Activated naive CD8-positive, alpha-beta T cell (primary cell): ENCODE results near the gene LRP5.
"Not testable (repeated sequence)": the region's sequence is repeated elsewhere in the genome, so short reads cannot be mapped to it uniquely, and the experiment has no call there.

Experiments used
- H3K27ac Mint-ChIP-seq: one replicate; pipeline ENCODE4 v1.8.0; 2021; ENCODE audit warnings: mixed read lengths
- H3K27me3 Mint-ChIP-seq: one replicate; pipeline ENCODE4 v1.8.0; 2021; ENCODE audit warnings: mixed read lengths
- H3K36me3 Mint-ChIP-seq: one replicate; pipeline ENCODE4 v1.8.0; 2021; ENCODE audit warnings: mixed read lengths
- H3K4me1 Mint-ChIP-seq: one replicate; pipeline ENCODE4 v1.8.0; 2021; ENCODE audit warnings: low read depth, mixed read lengths
- H3K4me3 Mint-ChIP-seq: one replicate; pipeline ENCODE4 v1.8.0; 2021; ENCODE audit warnings: mild to moderate bottlenecking, mixed read lengths
- H3K9me3 Mint-ChIP-seq: one replicate; pipeline ENCODE4 v1.8.0; 2021; ENCODE audit warnings: low read depth, mixed read lengths

LRP5 gene

GRCh38 chr11:68340003-68340767 is 27.8 kb downstream of the LRP5 start:
- H3K27ac Mint-ChIP-seq: no peak overlapping the region
- no peak overlapping the region for H3K4me3 Mint-ChIP-seq
- no peaks in the 10 kb centered on the region for H3K36me3 Mint-ChIP-seq
- peaks cover 39% of the 10 kb centered on the region for H3K4me1 Mint-ChIP-seq
- H3K9me3 Mint-ChIP-seq: no peaks in the 10 kb centered on the region
- H3K27me3 Mint-ChIP-seq: no peaks in the 10 kb centered on the region

GRCh38 chr11:68340784-68341556 is 28.6 kb downstream of the LRP5 start:
- no peak overlapping the region for H3K4me3 Mint-ChIP-seq
- H3K9me3 Mint-ChIP-seq: no peaks in the 10 kb centered on the region
- peaks cover 36% of the 10 kb centered on the region for H3K4me1 Mint-ChIP-seq
- no peaks in the 10 kb centered on the region for H3K27me3 Mint-ChIP-seq
- no peak overlapping the region for H3K27ac Mint-ChIP-seq
- no peaks in the 10 kb centered on the region for H3K36me3 Mint-ChIP-seq

- no peaks in the 10 kb centered on the region for H3K9me3 Mint-ChIP-seq
- no peaks in the 10 kb centered on the region for H3K36me3 Mint-ChIP-seq
- H3K4me3 Mint-ChIP-seq: no peak overlapping the region
- no peaks in the 10 kb centered on the region for H3K27me3 Mint-ChIP-seq
- H3K27ac Mint-ChIP-seq: no peak overlapping the region
- peaks cover 34% of the 10 kb centered on the region for H3K4me1 Mint-ChIP-seq
Observed at GRCh38 chr11:68341557-68342458, 29.4 kb downstream of the LRP5 start.

- Mint-ChIP-seq H3K27me3 (no peaks in the 10 kb centered on the region), H3K9me3 (no peaks in the 10 kb centered on the region), H3K4me1 (peaks cover 26% of the 10 kb centered on the region), H3K27ac (no peak overlapping the region), H3K4me3 (no peak overlapping the region), H3K36me3 (no peaks in the 10 kb centered on the region)
Observed at GRCh38 chr11:68342459-68343158, 30.2 kb downstream of the LRP5 start.

GRCh38 chr11:68343761-68344256 is 31.4 kb downstream of the LRP5 start:
- H3K4me1 Mint-ChIP-seq: peaks cover 15% of the 10 kb centered on the region
- H3K4me3 Mint-ChIP-seq: no peak overlapping the region
- H3K36me3 Mint-ChIP-seq: no peaks in the 10 kb centered on the region
- no peaks in the 10 kb centered on the region for H3K27me3 Mint-ChIP-seq
- H3K27ac Mint-ChIP-seq: no peak overlapping the region
- no peaks in the 10 kb centered on the region for H3K9me3 Mint-ChIP-seq

- H3K27me3 Mint-ChIP-seq, H3K4me3 Mint-ChIP-seq, H3K27ac Mint-ChIP-seq, H3K36me3 Mint-ChIP-seq, H3K9me3 Mint-ChIP-seq: not testable (repeated sequence)
- peaks cover 12% of the 10 kb centered on the region for H3K4me1 Mint-ChIP-seq
Observed at GRCh38 chr11:68344821-68345220, 32.4 kb downstream of the LRP5 start.

- H3K9me3 Mint-ChIP-seq: no peaks in the 10 kb centered on the region
Observed at GRCh38 chr11:68345776-68346461, 33.5 kb downstream of the LRP5 start.

GRCh38 chr11:68346462-68346790 is 34.0 kb downstream of the LRP5 start:
- no peaks in the 10 kb centered on the region for H3K36me3 Mint-ChIP-seq
- H3K4me3 Mint-ChIP-seq: no peak overlapping the region
- H3K4me1 Mint-ChIP-seq: peaks cover 2% of the 10 kb centered on the region
- H3K27ac Mint-ChIP-seq: no peak overlapping the region
- no peaks in the 10 kb centered on the region for H3K27me3 Mint-ChIP-seq
- no peaks in the 10 kb centered on the region for H3K9me3 Mint-ChIP-seq

More at GRCh38 chr11:68345776-68346461, 33.5 kb downstream of the LRP5 start:
- H3K4me1 Mint-ChIP-seq: peaks cover 3% of the 10 kb centered on the region
- no peak overlapping the region for H3K4me3 Mint-ChIP-seq
- H3K36me3 Mint-ChIP-seq: no peaks in the 10 kb centered on the region
- H3K27me3 Mint-ChIP-seq: no peaks in the 10 kb centered on the region
- no peak overlapping the region for H3K27ac Mint-ChIP-seq

GRCh38 chr11:68347345-68347744 is 35.0 kb downstream of the LRP5 start:
- no peak overlapping the region for H3K4me3 Mint-ChIP-seq
- no peaks in the 10 kb centered on the region for H3K27me3 Mint-ChIP-seq
- peaks cover 2% of the 10 kb centered on the region for H3K4me1 Mint-ChIP-seq
- H3K27ac Mint-ChIP-seq: no peak overlapping the region
- H3K9me3 Mint-ChIP-seq: no peaks in the 10 kb centered on the region
- no peaks in the 10 kb centered on the region for H3K36me3 Mint-ChIP-seq

GRCh38 chr11:68347841-68348240 is 35.5 kb downstream of the LRP5 start:
- Mint-ChIP-seq H3K4me1 (peaks cover 2% of the 10 kb centered on the region), H3K4me3 (no peak overlapping the region), H3K9me3 (no peaks in the 10 kb centered on the region), H3K27me3 (no peaks in the 10 kb centered on the region), H3K27ac (no peak overlapping the region), H3K36me3 (no peaks in the 10 kb centered on the region)

- Mint-ChIP-seq H3K9me3 (no peaks in the 10 kb centered on the region), H3K27me3 (no peaks in the 10 kb centered on the region), H3K27ac (no peak overlapping the region), H3K4me1 (peaks cover 2% of the 10 kb centered on the region), H3K36me3 (no peaks in the 10 kb centered on the region), H3K4me3 (no peak overlapping the region)
Observed at GRCh38 chr11:68349461-68350249, 37.3 kb downstream of the LRP5 start.

- peaks cover under 1% of the 10 kb centered on the region for H3K4me1 Mint-ChIP-seq
- no peak overlapping the region for H3K4me3 Mint-ChIP-seq
- no peaks in the 10 kb centered on the region for H3K36me3 Mint-ChIP-seq
- H3K9me3 Mint-ChIP-seq: no peaks in the 10 kb centered on the region
- no peaks in the 10 kb centered on the region for H3K27me3 Mint-ChIP-seq
- H3K27ac Mint-ChIP-seq: no peak overlapping the region
Observed at GRCh38 chr11:68350759-68351449, 38.5 kb downstream of the LRP5 start.
